ENCODE results near the gene MYH8.

DNA sequence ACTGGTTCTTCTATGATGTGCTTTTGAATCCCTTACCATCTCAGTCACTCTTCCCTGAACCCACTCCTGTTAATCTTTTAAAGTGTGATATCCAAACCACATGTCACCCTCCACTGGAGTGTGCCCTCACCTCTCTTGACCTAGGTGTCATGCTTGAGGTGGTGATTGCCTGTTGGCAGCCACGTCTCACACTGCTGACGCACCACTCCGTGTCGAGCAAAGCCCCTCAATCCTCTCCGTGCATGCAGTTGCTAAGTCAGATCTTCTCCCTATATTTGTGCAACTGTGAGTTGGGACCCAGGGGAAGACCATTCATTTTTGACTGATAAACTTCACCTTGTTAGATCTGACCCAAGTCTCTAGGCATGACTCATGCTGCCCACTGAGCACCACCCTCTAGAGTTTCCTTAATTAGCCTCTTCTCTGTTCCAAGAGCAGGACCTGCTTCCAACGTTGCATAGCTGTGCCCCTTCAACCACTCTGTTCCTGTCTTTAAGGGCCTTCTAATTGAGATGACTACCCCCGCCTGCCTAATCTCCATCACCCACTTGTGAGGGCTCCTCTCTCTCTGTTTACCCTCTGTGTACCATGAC, 51.6 kb downstream of the MYH8 start:
- TF ChIP-seq EP300 (IDR thresholded peaks at IDR 0.05; ENCODE audit: borderline replicate concordance in 1 of 2, low read depth in 1 of 2, low read length in 1 of 2), result no peak
- TF ChIP-seq GATA2 (CRISPR knock-in tag; IDR thresholded peaks at IDR 0.05), result no peak
- TF ChIP-seq CTCF (IDR thresholded peaks at IDR 0.05), result no peak
- TF ChIP-seq, protein P1, sequence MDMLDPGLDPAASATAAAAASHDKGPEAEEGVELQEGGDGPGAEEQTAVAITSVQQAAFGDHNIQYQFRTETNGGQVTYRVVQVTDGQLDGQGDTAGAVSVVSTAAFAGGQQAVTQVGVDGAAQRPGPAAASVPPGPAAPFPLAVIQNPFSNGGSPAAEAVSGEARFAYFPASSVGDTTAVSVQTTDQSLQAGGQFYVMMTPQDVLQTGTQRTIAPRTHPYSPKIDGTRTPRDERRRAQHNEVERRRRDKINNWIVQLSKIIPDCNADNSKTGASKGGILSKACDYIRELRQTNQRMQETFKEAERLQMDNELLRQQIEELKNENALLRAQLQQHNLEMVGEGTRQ (IDR thresholded peaks at IDR 0.05; ENCODE audit: borderline replicate concordance, low read depth, low read length), result no peak
- TF ChIP-seq EZH2phosphoT487 (IDR thresholded peaks at IDR 0.05; ENCODE audit: borderline replicate concordance, low read depth), result no peak
- TF ChIP-seq RCOR1 (IDR thresholded peaks at IDR 0.05; ENCODE audit: low read length), result no peak
